GM19193 (cell line): ENCODE data around the gene MGAT3.

Source experiments
- POLR2A ChIP-seq: IDR thresholded peaks from 4 replicates; pipeline ENCODE4 v1.6.1; 2011; ENCODE audit not compliant: insufficient read depth, insufficient read length; ENCODE audit errors: extremely low read depth

The MGAT3 gene

GRCh38 chr22:39472570-39473556 lies 16.1 kb downstream of the MGAT3 start:
- no peak for TF ChIP-seq POLR2A

DNA sequence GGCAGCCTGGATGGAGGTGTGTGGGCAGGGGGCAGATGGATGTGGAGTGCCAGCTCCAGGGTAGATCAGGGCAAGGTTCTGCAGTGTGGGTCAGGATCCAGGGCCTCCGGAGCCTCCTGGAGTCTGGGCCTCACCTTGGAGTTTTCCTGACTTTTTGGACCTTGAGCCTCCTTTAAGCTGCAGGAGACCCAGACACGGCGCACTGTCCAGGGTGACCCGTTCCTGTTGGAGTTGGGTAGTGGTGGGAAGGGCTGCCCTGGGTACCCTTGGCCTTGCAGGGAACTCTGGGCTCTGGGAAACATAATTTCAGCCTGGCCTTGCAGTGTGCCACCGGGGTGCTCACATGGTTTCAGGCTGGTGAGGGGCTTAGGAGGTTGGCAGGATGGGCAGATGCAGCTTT lies 17.0 kb downstream of the MGAT3 start:
- no peak for TF ChIP-seq POLR2A

DNA sequence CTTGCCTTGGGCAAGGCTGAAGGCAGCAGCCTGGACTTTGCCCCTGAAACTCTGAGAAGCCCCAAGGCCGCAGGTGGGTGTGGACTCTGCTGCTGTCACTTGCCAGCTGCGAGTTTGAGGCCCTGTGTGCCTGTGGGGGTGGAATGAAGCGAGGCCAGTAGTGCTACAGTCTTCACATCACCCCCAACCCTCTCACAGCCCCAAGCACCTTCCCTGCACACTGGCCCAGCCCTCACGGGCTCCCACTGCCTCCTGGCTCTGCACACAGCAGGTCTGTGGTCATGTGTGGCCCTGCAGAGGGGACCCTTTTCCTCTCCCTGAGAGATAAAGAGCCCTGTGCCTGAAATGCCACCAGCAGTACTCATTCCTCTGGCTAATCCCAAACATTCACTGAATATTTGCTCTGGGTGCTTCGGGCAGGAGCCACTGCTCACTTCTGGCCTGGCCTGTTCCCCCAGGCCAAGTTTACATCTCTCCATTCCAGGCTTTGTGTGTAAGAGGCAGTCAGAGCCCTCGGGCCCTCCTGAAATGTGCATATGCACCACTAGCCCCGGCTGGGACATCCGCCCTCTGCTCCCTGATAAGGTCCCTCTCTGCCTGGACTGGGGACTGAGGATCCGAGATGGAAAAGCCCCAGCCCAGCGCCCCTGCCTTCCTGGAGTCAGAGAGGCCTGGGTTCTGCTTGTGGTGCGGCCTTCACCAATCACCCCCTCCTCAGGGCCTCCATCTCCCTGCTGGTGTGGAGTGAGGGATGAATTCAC lies 17.7 kb downstream of the MGAT3 start:
- TF ChIP-seq POLR2A = no peak

DNA sequence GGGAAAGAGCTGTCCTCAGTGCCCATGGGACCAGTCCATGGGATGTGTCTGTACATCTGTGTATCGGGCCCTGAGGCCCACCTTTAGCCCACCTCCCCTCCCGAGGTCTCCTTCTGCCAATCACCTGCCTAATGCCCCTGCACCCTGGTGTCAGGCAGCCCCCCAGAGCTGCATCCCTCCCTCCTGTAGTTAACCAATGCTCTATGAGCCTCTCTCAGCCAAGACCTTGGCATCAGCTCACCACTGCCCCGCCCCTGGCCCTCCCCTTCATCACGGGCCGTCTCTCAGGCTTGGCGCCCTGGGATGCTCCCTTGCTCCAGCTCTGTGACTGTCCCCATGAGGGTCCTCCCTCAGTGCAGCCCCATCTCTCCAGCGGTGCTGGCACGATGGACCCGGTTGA lies 18.5 kb downstream of the MGAT3 start:
- TF ChIP-seq POLR2A = no peak

GRCh38 chr22:39475902-39476301 lies 19.1 kb downstream of the MGAT3 start:
- no peak for TF ChIP-seq POLR2A

- TF ChIP-seq POLR2A = no peak
Observed at GRCh38 chr22:39476664-39477063, 19.9 kb downstream of the MGAT3 start.

GRCh38 chr22:39477542-39477941 lies 20.7 kb downstream of the MGAT3 start:
- TF ChIP-seq POLR2A = no peak

DNA sequence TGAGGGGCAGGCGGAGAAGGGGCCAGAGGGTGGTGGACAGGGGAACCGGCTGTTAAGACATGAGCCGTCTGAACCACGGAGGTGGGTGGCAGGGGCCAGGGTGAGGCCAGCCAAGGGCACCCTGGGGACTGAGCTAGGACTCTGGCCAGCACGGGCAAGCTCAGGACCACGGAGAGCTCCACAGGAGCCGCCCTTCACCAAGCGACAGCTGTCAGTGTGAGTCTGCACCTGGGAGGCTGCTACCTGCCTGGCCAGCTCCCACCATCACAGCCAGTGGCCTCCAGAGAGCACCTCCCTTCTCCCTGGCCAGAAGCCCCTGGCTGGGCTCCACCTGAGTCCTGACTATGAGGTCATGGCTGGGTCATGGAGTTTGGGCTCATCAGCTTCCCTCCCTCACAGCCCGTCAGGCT lies 21.6 kb downstream of the MGAT3 start:
- no peak for TF ChIP-seq POLR2A

DNA sequence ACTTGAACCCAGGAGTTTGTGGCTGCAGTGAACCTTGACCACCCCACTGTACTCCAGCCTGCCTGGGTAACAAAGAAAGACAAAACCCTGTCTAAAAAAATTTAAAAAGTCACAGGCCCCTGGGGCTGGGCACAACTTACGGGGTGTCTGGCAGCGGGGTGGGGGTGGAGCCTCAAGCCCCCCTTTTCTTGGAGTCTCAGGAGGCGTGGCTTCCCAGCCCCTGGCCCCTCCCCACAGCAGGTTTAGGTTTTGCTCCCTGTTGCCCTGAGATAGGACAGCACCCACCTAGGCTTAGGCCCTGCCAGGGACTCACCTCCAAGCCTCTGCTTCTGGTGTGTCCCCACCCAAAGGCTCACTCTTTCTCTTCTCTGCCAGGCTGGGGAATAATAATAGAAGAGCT lies 22.4 kb downstream of the MGAT3 start:
- TF ChIP-seq POLR2A = no peak

GRCh38 chr22:39480557-39480956 lies 23.7 kb downstream of the MGAT3 start:
- no peak for TF ChIP-seq POLR2A

- no peak for TF ChIP-seq POLR2A
Observed at GRCh38 chr22:39481054-39481453, 24.2 kb downstream of the MGAT3 start.

GRCh38 chr22:39481595-39481994 lies 24.8 kb downstream of the MGAT3 start:
- TF ChIP-seq POLR2A = no peak

DNA sequence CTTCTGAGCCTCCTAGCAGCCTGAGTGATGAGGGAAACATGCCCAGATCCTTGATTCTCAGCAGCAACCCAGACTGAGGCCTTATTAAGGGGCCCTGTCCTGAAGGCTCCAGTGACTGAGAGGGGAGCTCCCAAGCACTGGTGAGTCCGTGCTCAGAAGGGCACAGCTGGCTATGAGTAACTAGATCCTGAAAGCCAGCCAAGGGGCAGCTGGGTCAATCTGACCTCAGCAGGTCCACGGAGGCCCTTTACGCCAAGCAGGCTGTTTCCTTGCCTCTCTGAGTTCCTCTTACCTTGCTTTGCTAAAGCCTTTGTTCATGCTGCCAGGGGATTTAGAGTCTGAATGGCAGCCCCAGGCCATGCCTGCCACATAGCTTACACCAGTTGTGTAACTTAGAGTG lies 26.0 kb downstream of the MGAT3 start:
- TF ChIP-seq POLR2A = no peak

DNA sequence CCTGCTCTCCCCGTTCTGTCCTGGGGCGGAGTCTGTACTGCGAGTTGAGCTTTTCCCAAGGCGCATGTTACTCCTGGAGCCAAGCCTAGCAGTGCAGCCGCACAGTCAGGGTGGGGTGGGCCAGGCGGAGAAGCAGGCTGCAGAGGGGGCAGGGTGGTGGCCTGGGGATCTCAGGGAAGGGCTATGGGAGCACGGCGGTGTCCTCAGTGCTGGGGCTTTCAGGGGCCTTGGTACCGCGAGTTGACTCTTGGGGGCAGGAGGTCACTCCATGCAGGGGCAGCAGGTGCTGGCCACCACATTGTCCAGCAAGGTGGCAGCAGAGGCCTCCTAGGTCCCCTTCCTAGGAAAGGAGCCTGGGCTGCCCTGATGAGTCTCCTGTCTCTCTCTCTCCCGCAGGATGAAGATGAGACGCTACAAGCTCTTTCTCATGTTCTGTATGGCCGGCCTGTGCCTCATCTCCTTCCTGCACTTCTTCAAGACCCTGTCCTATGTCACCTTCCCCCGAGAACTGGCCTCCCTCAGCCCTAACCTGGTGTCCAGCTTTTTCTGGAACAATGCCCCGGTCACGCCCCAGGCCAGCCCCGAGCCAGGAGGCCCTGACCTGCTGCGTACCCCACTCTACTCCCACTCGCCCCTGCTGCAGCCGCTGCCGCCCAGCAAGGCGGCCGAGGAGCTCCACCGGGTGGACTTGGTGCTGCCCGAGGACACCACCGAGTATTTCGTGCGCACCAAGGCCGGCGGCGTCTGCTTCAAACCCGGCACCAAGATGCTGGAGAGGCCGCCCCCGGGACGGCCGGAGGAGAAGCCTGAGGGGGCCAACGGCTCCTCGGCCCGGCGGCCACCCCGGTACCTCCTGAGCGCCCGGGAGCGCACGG lies 30.4 kb downstream of the MGAT3 start:
- no peak for TF ChIP-seq POLR2A
